ENCODE data around the gene SPACA7.

DNA sequence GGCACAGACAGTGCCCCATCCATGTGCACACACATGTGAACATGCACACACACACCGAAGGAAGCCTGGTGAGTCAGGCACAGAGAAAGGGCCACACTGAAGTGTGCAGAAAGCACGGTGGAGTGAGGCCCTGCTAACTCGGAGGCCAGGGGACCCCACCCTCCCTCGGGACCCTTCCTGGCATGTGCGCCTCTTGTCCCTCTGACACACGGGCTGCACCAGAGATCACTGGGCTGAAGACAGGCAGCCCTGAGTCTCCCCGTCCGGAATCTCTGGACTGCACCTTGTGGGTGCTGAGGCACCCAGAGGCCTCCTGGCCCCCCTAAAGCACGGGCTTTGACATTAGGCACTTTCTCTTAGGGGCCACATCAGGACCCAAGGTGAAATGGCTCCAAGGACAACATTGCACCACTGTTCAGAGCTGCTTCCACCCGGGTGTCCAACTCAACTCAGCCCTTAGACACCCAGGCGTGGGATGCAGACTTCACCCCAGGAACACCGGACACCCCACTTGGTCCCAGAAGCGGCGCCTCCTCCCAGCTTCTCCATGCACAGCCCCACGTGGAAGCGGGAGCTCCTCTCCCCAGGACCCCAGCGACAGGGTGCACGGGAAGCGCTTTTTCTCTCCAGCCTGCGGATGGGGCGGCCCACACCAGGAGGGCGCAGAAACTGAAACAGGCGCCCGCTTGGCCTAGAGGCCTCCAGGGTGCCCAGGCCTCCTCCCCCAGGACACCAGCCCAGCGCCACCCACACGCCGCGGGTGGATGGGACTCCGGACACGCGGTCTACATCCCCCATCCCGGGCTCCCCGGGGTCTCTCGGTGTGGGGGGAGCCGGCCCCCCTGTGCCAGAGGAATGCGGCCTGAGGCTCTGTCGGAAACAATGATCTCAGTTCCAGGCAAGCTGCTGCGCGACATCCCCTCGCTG lies 90.2 kb downstream of the SPACA7 start:
- TF ChIP-seq, protein P1, sequence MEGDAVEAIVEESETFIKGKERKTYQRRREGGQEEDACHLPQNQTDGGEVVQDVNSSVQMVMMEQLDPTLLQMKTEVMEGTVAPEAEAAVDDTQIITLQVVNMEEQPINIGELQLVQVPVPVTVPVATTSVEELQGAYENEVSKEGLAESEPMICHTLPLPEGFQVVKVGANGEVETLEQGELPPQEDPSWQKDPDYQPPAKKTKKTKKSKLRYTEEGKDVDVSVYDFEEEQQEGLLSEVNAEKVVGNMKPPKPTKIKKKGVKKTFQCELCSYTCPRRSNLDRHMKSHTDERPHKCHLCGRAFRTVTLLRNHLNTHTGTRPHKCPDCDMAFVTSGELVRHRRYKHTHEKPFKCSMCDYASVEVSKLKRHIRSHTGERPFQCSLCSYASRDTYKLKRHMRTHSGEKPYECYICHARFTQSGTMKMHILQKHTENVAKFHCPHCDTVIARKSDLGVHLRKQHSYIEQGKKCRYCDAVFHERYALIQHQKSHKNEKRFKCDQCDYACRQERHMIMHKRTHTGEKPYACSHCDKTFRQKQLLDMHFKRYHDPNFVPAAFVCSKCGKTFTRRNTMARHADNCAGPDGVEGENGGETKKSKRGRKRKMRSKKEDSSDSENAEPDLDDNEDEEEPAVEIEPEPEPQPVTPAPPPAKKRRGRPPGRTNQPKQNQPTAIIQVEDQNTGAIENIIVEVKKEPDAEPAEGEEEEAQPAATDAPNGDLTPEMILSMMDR (IDR thresholded peaks at IDR 0.05; ENCODE audit: low read depth, low read length, missing input control), result no peak
- TF ChIP-seq, protein P2, sequence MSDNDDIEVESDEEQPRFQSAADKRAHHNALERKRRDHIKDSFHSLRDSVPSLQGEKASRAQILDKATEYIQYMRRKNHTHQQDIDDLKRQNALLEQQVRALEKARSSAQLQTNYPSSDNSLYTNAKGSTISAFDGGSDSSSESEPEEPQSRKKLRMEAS (IDR thresholded peaks at IDR 0.05), result no peak
- TF ChIP-seq, protein P3, sequence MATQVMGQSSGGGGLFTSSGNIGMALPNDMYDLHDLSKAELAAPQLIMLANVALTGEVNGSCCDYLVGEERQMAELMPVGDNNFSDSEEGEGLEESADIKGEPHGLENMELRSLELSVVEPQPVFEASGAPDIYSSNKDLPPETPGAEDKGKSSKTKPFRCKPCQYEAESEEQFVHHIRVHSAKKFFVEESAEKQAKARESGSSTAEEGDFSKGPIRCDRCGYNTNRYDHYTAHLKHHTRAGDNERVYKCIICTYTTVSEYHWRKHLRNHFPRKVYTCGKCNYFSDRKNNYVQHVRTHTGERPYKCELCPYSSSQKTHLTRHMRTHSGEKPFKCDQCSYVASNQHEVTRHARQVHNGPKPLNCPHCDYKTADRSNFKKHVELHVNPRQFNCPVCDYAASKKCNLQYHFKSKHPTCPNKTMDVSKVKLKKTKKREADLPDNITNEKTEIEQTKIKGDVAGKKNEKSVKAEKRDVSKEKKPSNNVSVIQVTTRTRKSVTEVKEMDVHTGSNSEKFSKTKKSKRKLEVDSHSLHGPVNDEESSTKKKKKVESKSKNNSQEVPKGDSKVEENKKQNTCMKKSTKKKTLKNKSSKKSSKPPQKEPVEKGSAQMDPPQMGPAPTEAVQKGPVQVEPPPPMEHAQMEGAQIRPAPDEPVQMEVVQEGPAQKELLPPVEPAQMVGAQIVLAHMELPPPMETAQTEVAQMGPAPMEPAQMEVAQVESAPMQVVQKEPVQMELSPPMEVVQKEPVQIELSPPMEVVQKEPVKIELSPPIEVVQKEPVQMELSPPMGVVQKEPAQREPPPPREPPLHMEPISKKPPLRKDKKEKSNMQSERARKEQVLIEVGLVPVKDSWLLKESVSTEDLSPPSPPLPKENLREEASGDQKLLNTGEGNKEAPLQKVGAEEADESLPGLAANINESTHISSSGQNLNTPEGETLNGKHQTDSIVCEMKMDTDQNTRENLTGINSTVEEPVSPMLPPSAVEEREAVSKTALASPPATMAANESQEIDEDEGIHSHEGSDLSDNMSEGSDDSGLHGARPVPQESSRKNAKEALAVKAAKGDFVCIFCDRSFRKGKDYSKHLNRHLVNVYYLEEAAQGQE (IDR thresholded peaks at IDR 0.05), result no peak
- TF ChIP-seq JUND (IDR thresholded peaks at IDR 0.05) (no peak), SP1 (IDR thresholded peaks at IDR 0.05) (no peak), EGR1 (IDR thresholded peaks at IDR 0.05; ENCODE audit: low read depth in 2 of 2) (no peak)
